ENCODE results near the gene SPATA2. TPM values are rescaled to one million over a fixed set of nuclear protein-coding genes. Genes with fewer than 3 reads are reported as not detected.
A peak's percentile ranks its signal among the peaks of the same experiment; 100 is the strongest.
"Not testable (repeated sequence)": the region's sequence is repeated elsewhere in the genome, so short reads cannot be mapped to it uniquely, and the experiment has no call there.

SPATA2 gene
- total RNA-seq, 1 experiment from 2014 or later = 29.0 TPM

DNA sequence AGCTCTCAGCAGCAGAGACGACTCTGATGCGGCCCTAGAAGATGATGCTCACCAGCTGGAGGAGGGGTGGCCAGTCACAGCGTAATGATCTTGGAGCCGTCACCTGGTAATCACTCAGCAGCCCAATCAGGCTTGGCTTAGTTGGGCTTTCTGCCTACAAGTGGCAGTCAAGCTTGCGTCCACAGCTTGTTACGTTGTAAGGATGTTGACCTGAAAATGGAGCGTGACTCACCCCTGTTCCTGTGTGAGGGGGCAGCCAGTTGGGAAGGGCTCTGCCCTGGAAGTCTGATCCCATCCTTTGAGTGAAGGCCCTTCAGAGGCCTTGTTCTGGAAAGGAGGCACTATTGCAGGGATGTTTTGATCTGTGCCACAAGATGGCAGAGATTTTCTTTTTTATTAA, 49.8 kb downstream of the SPATA2 start:
- ChIA-PET CTCF (no interaction called here), POLR2A (no interaction called here)
- DNase-seq = peak in 1 of 2 experiments; percentile 35
- BruUV-seq (replicated peaks) = no TSS peak
- no peak for TF ChIP-seq CTCF (IDR thresholded peaks at IDR 0.05; ENCODE audit: insufficient read depth in 1 of 2, low read depth in 1 of 2, low read length in 1 of 2, severe bottlenecking in 1 of 2, unreplicated experiment in 1 of 2)
- intact Hi-C loops (cut with micrococcal nuclease; ENCODE audit: unreplicated experiment) = no loop called here
- Histone ChIP-seq H3K9me3 (no peaks in the 10 kb centered on the region), H3K36me3 (ENCODE audit: control insufficient read depth, insufficient read depth, low read length) (peaks cover 7% of the 10 kb centered on the region), H3K4me1 (peaks cover 10% of the 10 kb centered on the region; the same call in 1 of the 2 replicates), H3K4me3 (ENCODE audit: low read depth, low read length) (no peak overlapping the region), H3K27me3 (replicated peaks; ENCODE audit: control insufficient read depth, insufficient read depth, low read length) (no peaks in the 10 kb centered on the region)
- H3K9me3 Mint-ChIP-seq (ENCODE audit: unreplicated experiment) = no peaks in the 10 kb centered on the region
- no peaks in the 10 kb centered on the region for H3K27me3 Mint-ChIP-seq (ENCODE audit: insufficient read depth, unreplicated experiment)
- peaks cover 7% of the 10 kb centered on the region for H3K4me1 Mint-ChIP-seq (ENCODE audit: low read depth, unreplicated experiment)
- no peak overlapping the region for H3K27ac Mint-ChIP-seq (ENCODE audit: unreplicated experiment)
- H3K36me3 Mint-ChIP-seq (ENCODE audit: insufficient read depth, unreplicated experiment) = peaks cover 5% of the 10 kb centered on the region
- no peak overlapping the region for H3K4me3 Mint-ChIP-seq (ENCODE audit: unreplicated experiment)

DNA sequence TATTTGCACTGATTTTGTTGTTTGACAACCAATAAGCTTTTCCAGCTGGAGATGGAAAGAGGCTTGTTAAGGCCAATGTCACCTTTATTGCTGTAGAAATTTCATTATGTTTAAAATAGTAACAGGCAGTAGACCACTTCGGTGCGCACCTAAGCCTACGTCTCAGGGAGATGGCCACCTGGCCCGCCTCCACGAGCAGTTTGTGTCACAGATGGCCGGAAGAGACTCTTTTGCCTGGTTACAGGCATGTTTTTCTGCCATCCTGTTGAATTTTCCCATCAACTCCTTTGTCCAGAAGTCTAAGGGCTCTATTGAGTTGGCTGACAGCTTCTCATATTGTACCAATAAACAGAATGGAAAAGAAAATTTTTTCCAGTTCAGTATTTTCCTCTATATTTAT, 51.7 kb downstream of the SPATA2 start:
- peaks cover 4% of the 10 kb centered on the region; the same call in 1 of the 2 replicates for H3K4me1 ChIP-seq
- POLR2A ChIA-PET = no interaction called here
- Mint-ChIP-seq H3K4me3 (ENCODE audit: unreplicated experiment) (no peak overlapping the region), H3K36me3 (ENCODE audit: insufficient read depth, unreplicated experiment) (no peaks in the 10 kb centered on the region), H3K4me1 (ENCODE audit: low read depth, unreplicated experiment) (peaks cover 2% of the 10 kb centered on the region), H3K27ac (ENCODE audit: unreplicated experiment) (no peak overlapping the region), H3K9me3 (ENCODE audit: unreplicated experiment) (no peaks in the 10 kb centered on the region), H3K27me3 (ENCODE audit: insufficient read depth, unreplicated experiment) (no peaks in the 10 kb centered on the region)
- no peaks in the 10 kb centered on the region for H3K9me3 ChIP-seq
- no peak for TF ChIP-seq CTCF (IDR thresholded peaks at IDR 0.05; ENCODE audit: insufficient read depth in 1 of 2, low read depth in 1 of 2, low read length in 1 of 2, severe bottlenecking in 1 of 2, unreplicated experiment in 1 of 2)
- no TSS peak for BruUV-seq (replicated peaks)
- intact Hi-C loops (cut with micrococcal nuclease; ENCODE audit: unreplicated experiment) = no loop called here
- no peaks in the 10 kb centered on the region for H3K27me3 ChIP-seq (replicated peaks; ENCODE audit: control insufficient read depth, insufficient read depth, low read length)
- no peak overlapping the region for H3K4me3 ChIP-seq (ENCODE audit: low read depth, low read length)
- H3K36me3 ChIP-seq (ENCODE audit: control insufficient read depth, insufficient read depth, low read length) = peaks cover 7% of the 10 kb centered on the region
- CTCF ChIA-PET = no interaction called here
- DNase-seq = no peak

DNA sequence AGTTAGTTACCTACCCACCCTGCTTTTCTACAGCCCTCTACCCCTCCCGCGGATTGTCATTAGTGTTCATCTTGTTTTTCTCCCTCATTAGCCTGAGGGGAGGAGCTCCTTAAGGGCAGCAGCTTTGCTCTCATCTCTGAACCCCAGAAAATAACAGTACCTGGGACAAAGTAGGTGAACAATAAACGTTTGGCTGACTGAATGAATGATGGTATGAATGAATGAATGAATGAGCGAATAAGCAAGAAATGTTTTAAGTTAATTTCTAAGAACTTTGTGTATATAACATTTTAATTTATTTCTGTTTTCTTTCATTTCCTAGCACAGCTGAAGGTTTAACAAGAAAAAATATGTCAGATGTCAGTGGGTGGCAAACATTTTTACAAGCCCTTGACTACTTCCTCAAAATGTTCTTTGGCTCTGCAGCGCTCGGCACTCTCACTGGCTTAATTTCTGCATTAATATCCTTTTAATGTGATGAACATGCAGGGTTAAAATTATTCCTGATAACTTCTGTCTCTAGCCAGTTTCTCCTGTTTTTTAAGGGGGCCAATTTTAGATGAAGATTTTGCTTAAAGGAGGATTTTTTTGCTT, 52.6 kb downstream of the SPATA2 start:
- H3K27me3 ChIP-seq (replicated peaks; ENCODE audit: control insufficient read depth, insufficient read depth, low read length) = no peaks in the 10 kb centered on the region
- ChIA-PET POLR2A (interaction anchor here (0.6 kb wide), 1 partner anchor 27 kb away, joined by 5 read pairs; no protein-coding TSS in a partner anchor), CTCF (interaction anchor here (0.6 to 1.0 kb wide), 2 partner anchors 26 to 52 kb away, joined by 3 to 4 read pairs; no protein-coding TSS in a partner anchor)
- peaks cover 3% of the 10 kb centered on the region; the same call in 1 of the 2 replicates for H3K36me3 ChIP-seq (ENCODE audit: control insufficient read depth, insufficient read depth, low read length)
- H3K9me3 ChIP-seq = no peaks in the 10 kb centered on the region
- no TSS peak for BruUV-seq (replicated peaks)
- H3K27ac Mint-ChIP-seq (ENCODE audit: unreplicated experiment) = no peak overlapping the region
- TF ChIP-seq CTCF (IDR thresholded peaks at IDR 0.05; ENCODE audit: insufficient read depth in 1 of 2, low read depth in 1 of 2, low read length in 1 of 2, severe bottlenecking in 1 of 2, unreplicated experiment in 1 of 2) = no peak
- H3K27me3 Mint-ChIP-seq (ENCODE audit: insufficient read depth, unreplicated experiment) = no peaks in the 10 kb centered on the region
- no peaks in the 10 kb centered on the region for H3K4me1 Mint-ChIP-seq (ENCODE audit: low read depth, unreplicated experiment)
- intact Hi-C loops (cut with micrococcal nuclease; ENCODE audit: unreplicated experiment) = no loop called here
- H3K36me3 Mint-ChIP-seq (ENCODE audit: insufficient read depth, unreplicated experiment) = no peaks in the 10 kb centered on the region
- no peaks in the 10 kb centered on the region for H3K9me3 Mint-ChIP-seq (ENCODE audit: unreplicated experiment)
- no peaks in the 10 kb centered on the region for H3K4me1 ChIP-seq
- peak in 1 of 2 experiments; percentile 27 for DNase-seq
- no peak overlapping the region for H3K4me3 ChIP-seq (ENCODE audit: low read depth, low read length)
- H3K4me3 Mint-ChIP-seq (ENCODE audit: unreplicated experiment) = no peak overlapping the region

GRCh38 chr20:49861232-49861631, 54.1 kb downstream of the SPATA2 start:
- intact Hi-C loops (cut with micrococcal nuclease; ENCODE audit: unreplicated experiment); H3K36me3 Mint-ChIP-seq (ENCODE audit: insufficient read depth, unreplicated experiment); H3K27ac Mint-ChIP-seq (ENCODE audit: unreplicated experiment); POLR2A ChIA-PET; H3K27me3 ChIP-seq (replicated peaks; ENCODE audit: control insufficient read depth, insufficient read depth, low read length); H3K4me1 Mint-ChIP-seq (ENCODE audit: low read depth, unreplicated experiment); H3K27me3 Mint-ChIP-seq (ENCODE audit: insufficient read depth, unreplicated experiment); H3K36me3 ChIP-seq (ENCODE audit: control insufficient read depth, insufficient read depth, low read length); H3K9me3 Mint-ChIP-seq (ENCODE audit: unreplicated experiment); H3K4me3 Mint-ChIP-seq (ENCODE audit: unreplicated experiment); H3K4me3 ChIP-seq (ENCODE audit: low read depth, low read length); H3K4me1 ChIP-seq; H3K9me3 ChIP-seq; BruUV-seq (replicated peaks): not testable (repeated sequence)
- CTCF ChIA-PET = interaction anchor here (1.0 kb wide), 1 partner anchor 251 kb away, joined by 3 read pairs; no protein-coding TSS in a partner anchor
- peak in 1 of 2 experiments; percentile 24 for DNase-seq

Measured in Caco-2 (cell line).